C1 segment of cervical spinal cord (tissue), 14 donors: ENCODE results near the gene SGO2.
"Not testable (repeated sequence)": the region's sequence is repeated elsewhere in the genome, so short reads cannot be mapped to it uniquely, and the experiment has no call there.

Experiments used
- DNase-seq, 14 donors: peaks; one replicate each; lab custom pipeline; 2025; lab: John Stamatoyannopoulos, UW

The SGO2 gene

GRCh38 chr2:200515155-200515554 is 10.9 kb upstream of the SGO2 start:
- DNase-seq: no peak

- no peak for DNase-seq
These were observed 2.8 kb upstream of the SGO2 start for GRCh38 chr2:200523158-200523557.

DNA sequence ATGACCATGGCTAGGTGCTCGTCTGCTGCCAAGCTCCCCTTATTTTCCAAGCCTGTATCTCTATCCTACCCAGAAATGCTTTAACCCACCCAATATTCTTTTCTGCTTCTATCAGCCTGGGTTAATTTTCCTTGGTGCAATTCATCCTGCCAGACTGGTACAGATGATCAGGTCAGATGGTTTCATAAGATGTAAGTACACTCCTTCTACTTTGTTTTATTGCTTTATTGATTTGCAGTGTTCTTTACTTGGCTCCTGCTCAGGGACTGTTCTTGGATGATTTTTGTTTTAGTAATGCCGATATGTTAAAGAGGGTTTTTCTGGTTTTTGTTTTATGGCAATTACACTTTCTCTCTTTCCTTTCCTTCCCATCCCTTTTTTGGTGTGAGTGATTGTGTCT is 2.4 kb upstream of the SGO2 start:
- DNase-seq: no peak

DNA sequence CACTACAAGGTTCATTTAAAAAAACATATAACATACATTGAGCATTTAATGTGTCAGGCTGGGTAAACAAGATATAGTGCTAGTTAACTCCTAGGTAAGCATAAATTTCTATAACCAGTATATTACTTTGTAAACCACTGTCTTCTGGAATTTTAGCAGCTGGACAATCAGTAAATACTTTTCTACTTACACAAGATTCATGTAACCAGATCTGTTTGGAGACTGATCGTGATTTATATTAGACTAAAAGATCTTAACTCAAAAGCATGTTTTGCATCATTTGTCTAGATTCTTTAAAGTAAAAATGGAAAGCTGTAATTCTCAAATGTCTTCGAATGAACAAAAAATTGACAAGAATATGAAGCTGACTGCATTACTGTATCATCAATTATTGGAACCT is 941 bp upstream of the SGO2 start:
- DNase-seq: no peak

GRCh38 chr2:200525551-200525881 is 491 bp upstream of the SGO2 start:
- DNase-seq: no peak

- DNase-seq: no peak
These were observed 2.2 kb downstream of the SGO2 start for GRCh38 chr2:200528228-200528627.

DNA sequence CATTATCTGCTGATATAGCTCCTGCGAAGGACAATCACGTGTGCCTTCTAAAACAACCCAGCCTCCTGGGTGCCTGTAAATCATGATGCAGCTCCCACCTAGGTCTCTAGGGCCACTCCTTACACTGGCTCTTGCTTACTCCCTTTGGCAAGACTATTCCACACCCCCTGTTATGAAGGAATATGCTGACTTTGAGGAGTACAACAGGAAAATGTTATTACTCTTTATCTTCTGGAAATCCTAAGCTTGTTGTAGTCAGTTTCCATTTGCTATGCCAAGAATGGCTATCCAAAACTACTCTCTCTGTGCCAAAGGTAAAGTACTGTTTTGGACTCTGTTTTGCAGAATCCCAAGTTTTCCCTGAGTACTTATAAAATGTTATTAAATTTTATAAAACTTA is 7.7 kb downstream of the SGO2 start:
- DNase-seq: no peak

GRCh38 chr2:200534572-200534971 is 8.6 kb downstream of the SGO2 start:
- no peak for DNase-seq

- DNase-seq: no peak
These were observed 12.1 kb downstream of the SGO2 start for GRCh38 chr2:200538139-200538538.

GRCh38 chr2:200540793-200541192 is 14.8 kb downstream of the SGO2 start:
- no peak for DNase-seq

DNA sequence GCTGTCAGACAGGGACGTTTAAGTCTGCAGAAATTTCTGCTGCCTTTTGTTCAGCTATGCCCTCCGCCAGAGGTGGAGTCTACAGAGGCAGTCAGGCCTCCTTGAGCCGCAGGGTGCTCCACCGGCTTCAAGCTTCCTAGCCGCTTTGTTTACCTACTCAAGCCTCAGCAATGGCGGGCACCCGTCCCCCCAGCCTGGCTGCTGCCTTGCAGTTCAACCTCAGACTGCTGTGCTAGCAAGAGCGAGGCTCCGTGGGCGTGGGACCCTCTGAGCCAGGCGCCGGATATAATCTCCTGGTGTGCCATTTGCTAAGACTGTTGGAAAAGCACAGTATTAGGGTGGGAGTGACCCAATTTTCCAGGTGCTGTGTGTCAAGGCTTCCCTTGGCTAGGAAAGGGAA is 40.6 kb downstream of the SGO2 start:
- DNase-seq: not testable (repeated sequence)

GRCh38 chr2:200567932-200568331 is 41.9 kb downstream of the SGO2 start:
- DNase-seq: no peak

GRCh38 chr2:200575957-200576356 is 50.0 kb downstream of the SGO2 start:
- DNase-seq: no peak

GRCh38 chr2:200577027-200577426 is 51.0 kb downstream of the SGO2 start:
- no peak for DNase-seq

DNA sequence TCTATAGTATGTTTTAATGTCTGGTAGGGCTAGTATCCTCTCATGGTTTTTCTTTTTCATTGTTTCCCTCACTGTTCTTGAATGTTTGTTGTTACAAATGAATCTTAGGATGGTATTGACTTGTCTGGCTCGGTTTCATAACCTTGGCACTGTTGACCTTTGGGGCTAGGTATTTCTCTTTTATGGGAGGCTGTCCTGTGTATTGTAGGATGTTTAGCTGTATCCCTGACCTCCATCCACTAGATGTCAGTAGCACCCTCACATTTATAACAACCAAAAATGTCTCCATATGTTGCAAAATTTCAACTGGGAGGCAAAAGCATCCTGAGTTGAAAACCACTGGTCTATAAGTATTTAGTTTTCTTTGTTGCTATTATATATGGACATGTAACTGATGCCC is 52.8 kb downstream of the SGO2 start:
- no peak for DNase-seq

DNA sequence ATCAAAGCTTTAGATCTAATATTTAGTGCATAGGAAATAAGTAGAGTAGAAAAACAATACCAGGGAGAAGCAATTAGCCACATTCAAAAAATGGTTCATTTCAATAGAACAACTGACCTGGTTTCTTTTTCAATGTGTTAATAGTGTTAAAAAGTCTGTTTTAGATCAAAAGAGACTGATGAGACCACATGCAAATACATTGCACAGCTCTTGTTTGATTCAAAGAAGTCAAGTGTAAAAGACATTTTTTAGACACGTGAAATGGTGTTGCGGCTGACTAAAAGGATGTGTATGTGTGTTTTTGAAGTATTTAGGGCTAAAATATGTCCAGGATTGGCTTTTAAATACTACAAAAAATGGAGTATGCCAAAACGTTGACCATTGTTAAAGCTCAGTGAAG is 58.6 kb downstream of the SGO2 start:
- no peak for DNase-seq

DNA sequence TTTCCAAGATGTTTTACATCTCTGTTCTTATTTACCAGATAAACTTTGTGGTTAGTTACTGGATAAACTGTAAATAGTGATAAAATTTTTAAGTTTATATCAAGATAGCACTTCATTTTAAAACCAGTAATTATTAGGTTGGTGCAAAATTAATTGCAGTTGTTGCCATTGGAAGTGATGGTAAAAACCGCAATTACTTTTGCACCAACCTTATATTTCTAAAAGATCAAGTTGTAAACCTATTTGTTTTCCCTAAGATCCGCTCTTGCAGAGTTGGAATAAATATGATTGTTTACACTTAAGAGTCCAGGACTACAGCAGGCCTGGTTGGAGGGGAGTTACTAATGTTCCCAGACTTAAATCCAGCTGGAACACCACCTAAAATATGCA is 59.3 kb downstream of the SGO2 start:
- peak in 1 of 14 donors; percentile 28 for DNase-seq

DNA sequence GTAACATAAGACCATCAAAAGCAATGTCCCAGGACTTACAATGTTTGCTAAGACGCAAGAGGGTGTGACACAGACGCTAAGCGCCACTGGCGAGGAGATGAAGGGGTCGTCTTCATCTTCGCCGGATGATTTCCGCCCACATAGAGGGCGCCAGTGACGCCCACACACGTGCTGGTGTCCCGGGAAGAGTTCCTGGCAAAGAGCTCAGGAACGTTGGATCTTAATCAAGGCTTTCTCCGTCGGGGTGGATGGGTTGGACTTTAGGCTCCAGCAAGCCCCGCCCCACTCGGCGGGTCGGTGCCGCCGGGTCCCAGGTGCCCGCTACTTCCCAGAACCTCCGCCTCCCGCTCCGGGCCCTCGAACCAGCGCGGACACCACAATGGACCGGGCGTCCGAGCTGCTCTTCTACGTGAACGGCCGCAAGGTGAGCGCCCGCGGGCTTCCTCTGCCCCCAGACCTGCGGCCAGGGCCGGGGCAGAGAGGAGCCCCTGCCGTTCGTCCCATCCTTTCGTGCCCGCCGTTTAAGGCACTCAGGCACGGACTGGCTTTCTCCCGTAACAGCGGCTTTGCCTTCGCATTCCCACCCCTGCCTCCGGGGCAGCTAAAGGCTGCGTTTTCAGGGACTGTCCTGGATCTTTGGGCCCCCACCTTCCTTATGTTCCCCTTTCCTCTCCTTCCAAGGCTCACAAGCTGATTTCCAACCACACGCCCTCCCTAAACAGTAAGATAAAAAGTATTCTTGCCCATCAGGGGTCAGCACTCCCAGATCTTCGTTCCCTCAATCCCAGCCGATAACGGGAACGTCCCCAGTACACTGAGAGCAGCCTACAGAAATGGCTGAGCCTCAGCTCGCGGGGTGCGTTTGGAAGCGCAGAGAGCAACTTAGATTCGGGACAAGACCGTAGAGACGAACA is 60.0 kb downstream of the SGO2 start, which contains the start of gene AOX1:
AOX1 (plus strand) TSS at position 285 of the 914 bp plus-strand sequence; CDS start at position 380, 95 bp downstream.
- peak in 8 of 14 donors; percentile 3 to 36 (median 23) for DNase-seq

- DNase-seq: no peak
These were observed 60.6 kb downstream of the SGO2 start for GRCh38 chr2:200586644-200586975.

DNA sequence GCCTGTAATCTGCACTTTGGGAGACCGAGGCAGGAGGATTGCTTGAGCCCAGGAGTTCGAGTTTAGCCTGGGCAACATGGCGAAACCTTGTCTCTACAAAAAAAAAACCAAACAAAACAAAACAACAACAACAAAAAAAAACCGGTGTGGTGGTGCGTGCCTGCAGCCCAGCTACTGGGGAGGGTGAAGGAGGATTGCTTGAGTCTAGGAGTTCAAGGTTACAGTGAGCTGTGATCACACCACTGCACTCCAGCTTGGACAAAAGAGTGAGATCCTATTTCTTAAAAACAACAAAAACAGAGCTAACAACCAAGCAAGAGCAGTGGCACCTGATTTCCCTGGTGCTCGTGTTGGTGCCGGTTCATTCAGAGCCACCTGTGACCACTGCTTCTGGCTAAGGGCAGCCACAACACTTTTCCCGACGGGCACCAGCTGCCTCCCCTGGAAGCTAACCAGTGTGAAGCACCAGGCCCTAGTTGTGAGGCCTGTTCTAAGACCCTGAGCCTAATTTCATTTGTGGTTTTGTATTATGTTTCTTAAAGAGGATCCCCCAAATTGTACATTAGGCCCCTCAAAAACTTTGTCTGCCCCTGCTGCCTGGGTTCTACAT is 61.1 kb downstream of the SGO2 start:
- DNase-seq: no peak

GRCh38 chr2:200588076-200588678 is 62.2 kb downstream of the SGO2 start:
- DNase-seq: no peak

- DNase-seq: no peak
These were observed 64.1 kb downstream of the SGO2 start for GRCh38 chr2:200590090-200590489.

DNA sequence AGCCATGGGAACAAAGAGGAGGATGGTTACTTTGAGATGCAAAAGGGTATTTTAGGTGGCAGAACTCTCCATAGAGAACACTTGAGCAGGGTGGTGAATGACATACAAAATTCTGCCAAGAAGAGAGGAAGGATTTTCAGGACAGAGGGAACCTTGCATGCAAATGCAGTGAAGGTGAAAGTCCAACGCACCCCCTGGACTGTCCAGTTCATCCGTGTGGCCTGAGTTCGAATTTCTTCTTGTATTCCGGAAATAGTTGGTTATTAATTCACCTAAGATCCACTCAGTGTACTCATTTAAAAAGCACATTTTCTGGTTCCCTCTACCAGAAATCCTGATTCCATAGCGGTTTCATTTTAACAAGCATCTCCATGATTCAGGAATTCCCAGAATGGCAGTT is 65.3 kb downstream of the SGO2 start:
- DNase-seq: no peak
